GM18907 (cell line): ENCODE measurements around the gene PRSS2.
"Not testable (repeated sequence)": the region's sequence is repeated elsewhere in the genome, so short reads cannot be mapped to it uniquely, and the experiment has no call there.

ENCODE experiments used
- ATAC-seq: cut with Tn5 transposase; IDR thresholded peaks from one replicate; pipeline ENCODE4 v1.9.1; 2021; ENCODE audit warnings: mild to moderate bottlenecking, moderate library complexity; ENCODE audit not compliant: unreplicated experiment

Gene PRSS2

DNA sequence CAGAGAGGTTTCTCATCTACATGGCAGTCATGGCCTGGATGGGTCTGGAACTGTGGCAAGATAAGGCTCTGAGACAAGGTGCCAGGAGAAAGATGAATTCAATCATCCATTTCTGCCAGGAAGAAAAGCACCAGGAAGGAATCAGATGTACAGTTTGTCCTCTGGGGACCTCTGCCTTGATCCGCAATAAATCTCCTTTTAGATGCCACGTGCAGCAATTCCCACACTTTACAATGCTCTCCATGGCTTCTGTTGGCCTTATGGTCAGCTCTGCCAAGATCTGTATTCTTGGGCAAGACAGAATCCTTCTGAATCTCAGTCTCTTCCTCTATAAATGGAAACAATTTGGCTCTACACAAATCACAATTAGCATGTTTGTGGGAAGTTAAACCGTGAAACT is 12.5 kb upstream of the PRSS2 start:
- ATAC-seq: not testable (repeated sequence)

DNA sequence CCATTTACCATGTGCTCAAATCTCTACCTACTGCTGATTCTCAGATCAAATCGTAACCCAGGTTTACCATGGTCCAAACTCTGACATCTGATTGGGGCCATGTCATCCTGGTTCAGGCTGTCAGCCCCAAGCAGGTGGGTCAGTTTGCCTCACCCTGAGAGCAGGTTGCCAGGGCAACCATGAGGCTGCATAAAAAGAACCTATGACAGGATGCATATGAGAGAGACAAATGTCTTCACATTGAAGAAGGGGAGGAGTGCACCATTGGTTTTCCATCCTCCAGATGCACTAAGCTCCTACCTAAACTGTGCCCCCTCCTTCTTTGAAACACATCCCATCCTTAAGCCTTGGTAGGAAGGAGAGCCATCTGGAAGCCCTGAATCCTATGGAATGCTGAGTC is 11.3 kb upstream of the PRSS2 start:
- no peak for ATAC-seq

DNA sequence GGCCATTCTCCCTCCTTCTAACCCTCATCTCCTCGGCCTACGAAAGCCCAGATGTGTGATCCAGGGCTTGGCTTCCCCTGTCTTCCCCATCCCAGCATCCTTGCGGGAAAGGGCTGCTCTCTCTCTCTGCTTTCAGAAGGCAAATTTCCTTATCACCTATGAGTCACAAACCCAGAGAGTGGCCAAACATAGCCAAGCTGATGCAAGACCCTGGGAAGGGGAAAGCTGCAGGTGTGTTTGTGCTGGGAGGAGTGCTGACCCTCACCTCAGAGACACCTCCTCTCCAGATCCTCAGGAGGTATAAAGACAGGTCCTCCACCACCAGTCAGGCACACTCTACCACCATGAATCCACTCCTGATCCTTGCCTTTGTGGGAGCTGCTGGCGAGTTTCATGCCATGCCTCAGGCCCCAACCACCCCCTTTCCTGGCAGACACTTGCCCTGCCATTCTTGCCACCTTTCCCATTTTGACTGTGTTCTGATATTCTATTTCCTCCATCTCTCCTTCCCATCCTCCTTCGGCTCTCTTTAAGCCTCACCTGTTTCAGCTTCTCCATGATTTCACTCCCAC is 10.6 kb upstream of the PRSS2 start:
- no peak for ATAC-seq

DNA sequence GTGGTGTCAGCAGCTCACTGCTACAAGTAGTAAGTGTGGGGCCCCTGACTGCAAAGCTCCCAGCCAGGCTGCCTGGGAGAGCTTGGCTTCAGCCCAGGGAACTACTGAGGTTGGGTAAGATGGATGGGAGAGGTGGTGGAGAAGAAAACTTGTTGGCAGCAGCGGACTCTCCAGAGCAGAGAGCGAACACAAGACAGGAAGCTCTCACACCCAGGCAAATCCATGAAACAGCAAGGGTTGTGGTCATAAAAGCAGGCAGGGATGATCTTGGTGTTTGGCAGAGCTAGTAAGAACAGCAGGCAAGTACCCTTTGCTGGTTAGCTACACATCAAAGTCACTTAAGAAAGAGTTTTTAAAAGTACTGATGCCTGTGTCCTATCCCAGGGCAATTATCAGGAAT is 9.2 kb upstream of the PRSS2 start:
- ATAC-seq: not testable (repeated sequence)

DNA sequence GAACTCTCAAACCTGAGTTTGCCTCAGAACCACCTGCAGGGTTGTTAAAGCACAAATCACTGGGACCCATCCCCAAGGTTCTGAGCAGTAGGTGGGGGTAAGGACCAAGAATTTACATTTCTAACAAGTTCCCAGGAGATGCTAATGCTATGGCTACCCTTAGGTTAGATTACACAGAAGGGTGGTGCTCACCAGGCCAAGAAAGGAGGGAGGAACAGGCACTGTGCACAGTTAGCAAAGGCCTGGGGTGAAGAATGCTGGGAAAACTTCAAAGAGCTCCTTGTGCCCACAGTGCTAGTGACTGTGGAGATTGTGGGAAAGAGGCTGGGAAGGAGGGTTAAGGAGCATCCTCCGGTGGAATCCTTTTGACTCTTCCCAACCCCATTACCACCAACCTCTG is 8.7 kb upstream of the PRSS2 start:
- no peak for ATAC-seq

DNA sequence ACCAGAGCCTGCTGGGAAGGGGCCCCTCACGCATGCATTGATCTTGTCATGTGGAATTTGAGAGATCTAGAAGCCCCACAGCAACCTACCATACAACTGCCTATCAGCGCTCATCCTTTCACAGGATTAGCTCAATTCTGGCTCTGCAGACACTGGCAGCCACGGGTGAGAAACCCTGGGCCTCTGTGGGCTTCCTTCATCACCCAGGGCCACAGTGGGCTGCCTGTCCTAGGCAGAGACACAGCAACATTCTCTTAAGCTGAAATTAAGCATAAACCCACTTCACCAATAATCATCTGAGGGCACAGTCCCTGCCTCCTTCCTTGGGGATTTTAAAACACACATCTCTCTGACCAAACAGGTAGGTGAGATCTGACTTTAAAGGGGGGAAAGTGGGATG is 3.3 kb upstream of the PRSS2 start:
- ATAC-seq: no peak

DNA sequence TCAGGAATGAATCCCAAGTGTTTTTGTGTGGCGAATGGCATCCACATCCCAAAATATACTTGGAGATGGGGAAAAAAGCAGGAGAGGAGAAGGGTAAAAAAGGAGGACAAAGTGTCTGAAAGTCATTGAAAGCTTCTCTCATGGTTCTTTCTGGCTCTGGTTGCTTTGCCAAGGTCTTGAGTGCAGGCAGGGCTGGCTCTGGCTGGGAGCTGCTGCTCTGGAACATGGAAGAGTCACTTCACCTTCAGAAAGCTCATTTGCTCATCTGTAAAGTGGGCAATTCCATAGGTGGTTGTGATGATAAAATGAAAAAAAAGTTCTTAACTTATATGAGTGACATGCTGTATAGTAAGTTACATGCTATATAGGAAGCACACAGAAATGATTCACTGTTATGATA is 2.9 kb upstream of the PRSS2 start:
- ATAC-seq: no peak

DNA sequence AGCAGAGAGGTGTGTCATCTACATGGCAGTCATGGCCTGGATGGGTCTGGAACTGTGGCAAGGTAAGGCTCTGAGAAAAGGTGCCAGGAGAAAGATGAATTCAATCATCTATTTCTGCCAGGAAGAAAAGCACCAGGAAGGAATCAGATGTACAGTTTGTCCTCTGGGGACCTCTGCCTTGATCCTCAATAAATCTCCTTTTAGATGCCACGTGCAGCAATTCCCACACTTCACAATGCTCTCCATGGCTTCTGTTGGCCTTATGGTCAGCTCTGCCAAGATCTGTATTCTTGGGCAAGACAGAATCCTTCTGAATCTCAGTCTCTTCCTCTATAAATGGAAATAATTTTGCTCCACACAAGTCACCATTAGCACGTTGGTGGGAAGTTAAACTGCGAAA is 1.9 kb upstream of the PRSS2 start:
- not testable (repeated sequence) for ATAC-seq

DNA sequence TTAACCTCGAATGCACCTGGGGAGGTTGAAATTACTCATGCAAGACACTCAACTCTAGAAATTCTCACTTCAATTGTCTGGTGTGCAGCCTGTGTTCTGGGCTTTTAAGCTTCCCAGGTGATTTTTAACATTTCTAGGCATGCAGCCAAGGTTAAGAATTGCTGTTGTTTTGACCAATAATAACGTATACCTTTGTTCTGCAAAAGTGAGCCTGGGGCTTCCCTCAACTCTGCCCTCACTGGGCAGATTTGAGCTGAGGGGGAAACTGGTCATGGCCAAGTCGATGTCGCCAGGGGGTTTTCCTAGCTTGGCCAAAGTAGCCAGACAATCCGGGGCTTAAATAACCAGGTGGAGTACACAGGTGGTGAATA is 568 bp downstream of the PRSS2 start:
- ATAC-seq: peak; percentile 71

DNA sequence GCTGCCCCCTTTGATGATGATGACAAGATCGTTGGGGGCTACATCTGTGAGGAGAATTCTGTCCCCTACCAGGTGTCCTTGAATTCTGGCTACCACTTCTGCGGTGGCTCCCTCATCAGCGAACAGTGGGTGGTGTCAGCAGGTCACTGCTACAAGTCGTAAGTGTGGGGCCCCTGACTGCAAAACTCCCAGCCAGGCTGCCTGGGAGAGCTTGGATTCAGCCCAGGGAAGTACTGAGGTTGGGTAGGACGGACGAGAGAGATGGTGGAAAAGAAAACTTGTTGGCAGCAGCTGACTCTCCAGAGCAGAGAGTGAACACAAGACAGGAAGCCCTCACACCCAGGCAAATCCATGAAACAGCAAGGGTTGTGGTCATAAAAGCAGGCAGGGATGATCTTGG is 1.3 kb downstream of the PRSS2 start:
- no peak for ATAC-seq

DNA sequence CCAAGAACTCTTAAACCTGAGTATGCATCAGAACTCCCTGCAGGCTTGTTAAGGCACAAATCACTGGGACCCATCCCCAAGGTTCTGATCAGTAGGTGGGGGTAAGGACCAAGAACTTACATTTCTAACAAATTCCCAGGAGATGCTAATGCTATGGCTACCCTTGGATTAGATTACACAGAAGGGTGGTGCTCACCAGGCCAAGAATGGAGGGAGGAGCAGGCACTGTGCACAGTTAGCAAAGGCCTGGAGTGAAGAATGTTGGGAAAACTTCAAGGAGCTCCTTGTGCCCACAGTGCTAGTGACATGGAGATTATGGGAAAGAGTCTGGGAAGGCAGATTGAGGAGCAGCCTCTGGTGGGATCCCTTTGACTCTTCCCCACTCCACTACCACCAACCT is 1.9 kb downstream of the PRSS2 start:
- no peak for ATAC-seq

DNA sequence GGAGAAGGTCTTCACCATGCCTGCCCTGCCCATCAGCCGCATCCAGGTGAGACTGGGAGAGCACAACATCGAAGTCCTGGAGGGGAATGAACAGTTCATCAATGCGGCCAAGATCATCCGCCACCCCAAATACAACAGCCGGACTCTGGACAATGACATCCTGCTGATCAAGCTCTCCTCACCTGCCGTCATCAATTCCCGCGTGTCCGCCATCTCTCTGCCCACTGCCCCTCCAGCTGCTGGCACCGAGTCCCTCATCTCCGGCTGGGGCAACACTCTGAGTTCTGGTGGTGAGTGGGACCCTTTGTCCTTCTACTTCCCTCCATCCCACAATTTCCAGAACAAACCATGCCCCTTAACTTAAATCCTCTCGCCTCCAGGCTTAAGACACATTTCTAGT is 2.5 kb downstream of the PRSS2 start:
- ATAC-seq: no peak

DNA sequence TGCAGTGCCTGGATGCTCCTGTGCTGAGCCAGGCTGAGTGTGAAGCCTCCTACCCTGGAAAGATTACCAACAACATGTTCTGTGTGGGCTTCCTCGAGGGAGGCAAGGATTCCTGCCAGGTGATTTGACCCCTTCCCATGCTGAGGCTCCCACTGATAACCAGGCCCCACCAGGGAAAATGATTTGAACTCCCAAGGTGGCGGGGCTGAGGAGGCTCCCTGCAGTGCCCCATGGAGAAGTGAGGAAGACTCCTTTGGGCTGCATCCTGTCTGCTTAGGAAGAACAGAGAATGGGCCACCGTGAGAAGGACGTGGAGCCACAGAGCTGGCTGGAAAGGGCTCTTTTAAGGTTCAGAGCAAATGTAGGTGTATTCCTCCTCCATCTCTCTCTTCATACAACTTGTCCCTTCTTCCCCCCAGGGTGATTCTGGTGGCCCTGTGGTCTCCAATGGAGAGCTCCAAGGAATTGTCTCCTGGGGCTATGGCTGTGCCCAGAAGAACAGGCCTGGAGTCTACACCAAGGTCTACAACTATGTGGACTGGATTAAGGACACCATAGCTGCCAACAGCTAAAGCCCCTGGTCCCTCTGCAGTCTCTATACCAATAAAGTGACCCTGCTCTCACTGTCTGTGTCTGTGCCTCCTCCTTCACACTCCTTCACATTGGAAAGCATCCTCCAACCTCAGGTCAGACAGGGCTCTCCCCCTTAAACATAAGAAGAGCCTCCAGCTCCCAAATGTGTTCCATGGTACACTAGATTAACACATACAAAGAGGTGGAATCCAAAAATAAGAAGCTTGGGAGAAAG is 3.4 kb downstream of the PRSS2 start:
- no peak for ATAC-seq

DNA sequence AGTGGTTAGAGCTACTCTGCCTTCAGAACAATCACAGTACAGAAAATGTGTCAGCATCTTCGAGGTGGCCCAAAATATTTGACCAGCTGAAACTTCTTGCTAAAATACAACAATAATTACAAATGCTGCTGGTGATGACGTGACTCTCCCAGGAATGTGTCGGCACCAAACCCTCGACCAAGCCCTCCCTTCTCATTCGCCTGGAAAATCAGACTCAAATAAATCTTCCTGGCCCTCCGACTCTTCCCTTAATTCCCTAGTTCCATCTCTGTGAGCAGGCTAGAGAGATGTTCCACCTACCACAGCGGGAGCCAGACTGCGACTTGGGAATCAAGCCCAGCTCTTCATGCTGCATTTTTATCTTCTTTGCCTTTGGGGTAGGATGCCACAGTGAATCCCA is 4.1 kb downstream of the PRSS2 start:
- no peak for ATAC-seq

DNA sequence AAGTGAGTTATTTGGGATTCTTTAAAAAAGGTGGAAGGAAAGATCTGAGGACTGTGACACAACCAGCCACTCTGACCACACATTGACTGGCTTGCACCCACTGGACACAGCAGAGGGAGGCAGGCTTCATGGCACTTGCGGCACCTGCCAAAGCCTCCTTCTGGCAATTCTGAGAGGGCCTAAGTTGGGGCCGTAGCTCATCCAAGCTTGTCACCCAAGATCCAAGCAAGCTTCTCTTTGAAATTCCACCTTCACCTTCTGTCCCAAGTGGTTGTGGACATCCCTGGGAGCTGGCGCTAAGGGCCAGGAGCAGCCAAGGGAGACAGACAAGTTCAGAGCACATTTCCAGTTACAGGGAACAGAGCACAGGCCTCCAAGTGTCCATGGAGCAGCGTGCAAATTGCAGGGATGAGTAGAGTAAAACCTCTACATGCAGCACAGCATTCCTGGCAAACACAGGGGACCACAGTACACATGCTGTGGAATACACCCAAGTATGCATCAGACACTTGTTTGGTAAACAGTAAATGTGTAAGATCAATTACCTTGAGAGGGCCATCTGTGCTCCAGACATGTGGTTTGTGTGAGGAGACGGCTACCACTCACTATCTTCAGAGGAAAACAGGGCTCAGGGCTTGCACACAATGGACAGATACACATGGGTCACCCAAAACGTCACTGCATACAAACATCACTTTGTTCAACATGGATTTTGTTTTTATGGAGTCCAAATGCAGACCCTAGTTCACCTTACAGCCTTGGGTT is 4.8 kb downstream of the PRSS2 start:
- ATAC-seq: not testable (repeated sequence)

DNA sequence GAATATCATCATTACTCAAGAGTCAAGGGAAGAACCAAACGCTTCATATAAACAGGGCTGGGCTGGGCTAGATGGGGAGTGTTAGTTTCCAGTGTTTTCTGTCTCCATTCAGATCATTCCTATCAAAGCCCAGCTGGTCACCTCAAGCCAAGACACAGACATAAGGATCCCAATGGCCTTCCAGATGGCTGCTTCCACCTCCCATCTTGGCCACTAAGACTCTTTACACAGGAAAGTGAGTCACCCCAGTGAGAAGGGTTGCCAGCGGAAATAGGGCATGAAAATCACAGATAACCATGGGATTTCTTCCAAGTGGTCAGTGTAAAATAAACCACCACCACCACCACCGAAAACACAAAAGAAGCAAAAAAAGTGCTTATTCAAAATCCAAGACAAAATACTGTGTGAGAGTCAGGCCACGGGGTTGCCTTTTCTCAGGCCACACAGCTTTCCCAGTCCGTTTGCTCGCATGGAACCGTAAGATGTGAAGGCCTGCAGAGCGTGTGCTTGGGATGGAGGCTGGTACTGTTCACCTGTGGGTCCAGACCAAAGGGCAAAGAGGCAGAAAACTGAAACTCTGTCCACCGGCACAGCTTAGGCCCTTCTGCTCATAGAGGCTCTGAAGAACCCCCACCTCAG is 5.6 kb downstream of the PRSS2 start:
- ATAC-seq: no peak

DNA sequence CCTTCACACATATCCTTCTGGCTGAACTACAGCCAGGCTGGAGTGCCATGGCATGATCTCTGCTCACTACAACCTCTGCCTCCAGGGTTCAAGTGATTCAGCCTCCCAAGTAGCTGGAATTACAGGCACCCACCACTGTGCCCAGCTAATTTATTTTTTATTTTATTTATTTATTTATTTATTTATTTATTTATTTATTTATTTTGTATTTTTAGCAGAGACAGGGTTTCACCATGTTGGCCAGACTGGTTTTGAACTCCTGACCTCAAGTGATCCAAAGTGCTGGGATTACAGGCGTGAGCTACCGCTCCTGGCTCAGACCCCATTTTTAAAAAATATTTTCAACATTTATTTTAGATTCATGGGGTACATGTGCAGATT is 6.1 kb downstream of the PRSS2 start:
- not testable (repeated sequence) for ATAC-seq

DNA sequence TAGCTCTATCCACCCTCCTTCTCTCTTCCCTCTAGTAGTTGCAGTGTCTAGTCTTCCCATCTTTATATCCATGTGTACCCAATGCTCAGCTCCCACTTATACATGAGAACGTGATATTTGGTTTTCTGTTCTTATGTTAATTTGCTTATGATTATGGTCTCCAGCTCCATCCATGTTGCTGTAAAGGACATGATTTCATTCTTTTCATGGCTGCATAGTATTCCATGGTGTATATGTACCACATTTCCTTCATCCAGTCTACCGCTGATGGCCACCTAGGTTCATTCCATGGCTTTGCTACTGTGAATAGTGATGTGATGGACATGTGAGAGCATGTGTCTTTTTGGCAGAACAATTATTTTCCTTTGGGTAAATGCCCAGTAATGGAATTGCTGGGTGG is 6.5 kb downstream of the PRSS2 start:
- no peak for ATAC-seq

DNA sequence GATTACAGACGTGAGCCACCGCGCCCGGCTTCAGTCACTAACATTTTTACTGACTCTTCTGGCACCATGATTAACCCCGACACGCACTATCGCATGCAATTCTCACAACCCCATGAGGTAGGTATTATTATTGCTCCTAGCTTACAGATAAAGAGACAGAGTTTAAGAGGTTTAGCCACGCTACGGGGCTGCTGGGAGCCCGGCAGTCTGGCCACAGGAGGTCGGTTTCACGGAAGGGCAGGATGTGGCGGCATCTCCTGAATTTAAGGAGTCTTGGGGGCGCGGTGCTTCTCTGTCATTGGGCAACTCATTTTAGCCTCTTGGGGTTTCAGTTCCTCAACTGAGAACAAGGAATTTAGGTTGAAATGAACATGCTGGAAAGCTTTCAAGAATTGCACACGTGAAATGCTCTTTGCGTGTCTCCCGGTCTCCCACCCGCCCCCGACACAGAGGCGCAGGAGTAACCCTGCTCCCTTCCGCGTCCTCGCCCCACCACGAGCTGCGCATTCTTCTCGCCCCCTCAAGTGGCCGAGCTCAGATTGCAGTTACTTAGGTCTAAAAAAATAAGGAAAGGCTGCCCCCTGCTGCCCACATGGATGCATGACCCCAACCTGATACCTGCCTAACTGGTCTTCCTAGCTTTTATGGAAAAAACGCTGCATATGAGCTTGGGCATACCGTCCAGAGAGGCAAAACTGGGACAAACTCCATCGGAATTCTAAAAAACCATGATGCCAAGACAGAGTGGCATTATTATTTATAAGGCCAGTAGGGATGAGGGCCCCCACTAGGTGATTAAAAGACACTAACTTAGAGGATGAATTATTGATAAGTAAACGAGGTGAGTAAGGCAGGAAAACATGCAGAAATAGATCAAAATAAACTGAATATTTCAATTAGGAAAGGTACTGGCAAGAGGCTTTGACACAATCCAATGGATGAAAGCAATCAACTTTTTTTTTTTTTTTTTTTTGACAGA is 12.4 kb downstream of the PRSS2 start:
- ATAC-seq: peak; percentile 94

DNA sequence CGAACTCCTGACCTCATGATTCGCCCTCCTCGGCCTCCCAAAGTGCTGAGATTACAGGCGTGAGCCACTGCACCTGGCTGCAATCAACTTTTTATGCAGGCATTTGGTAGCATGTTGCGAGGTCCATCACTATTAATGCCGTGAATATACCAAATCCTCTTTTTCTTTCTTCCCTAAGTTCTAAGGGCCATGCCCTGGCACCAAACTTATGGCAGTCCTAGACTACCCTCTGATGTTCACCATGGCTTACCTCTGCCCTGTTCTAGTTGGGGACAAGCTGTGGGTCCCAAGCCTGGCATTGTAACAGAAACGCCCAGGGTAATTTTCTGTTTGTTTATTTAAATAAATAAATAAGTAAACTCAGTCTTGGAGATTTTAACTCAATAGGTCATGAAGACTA is 13.3 kb downstream of the PRSS2 start:
- no peak for ATAC-seq

DNA sequence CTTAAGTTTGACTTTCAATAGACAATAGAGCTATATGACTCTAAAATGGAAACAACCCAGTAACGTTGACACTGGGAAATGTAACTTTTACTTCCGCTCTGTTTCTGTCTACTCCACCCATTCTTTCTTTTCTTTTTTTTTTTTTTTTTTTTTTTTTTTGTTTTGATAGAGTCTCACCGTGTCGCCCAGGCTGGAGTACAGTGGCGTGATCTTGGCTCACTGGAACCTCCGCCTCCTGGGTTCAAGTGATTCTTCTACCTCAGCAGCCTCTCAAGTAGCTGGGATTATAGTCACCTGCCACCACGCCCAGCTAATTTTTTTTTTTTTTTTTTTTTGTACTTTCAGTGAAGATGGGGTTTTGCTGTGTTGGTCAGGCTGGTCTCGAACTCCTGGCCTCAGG is 13.9 kb downstream of the PRSS2 start:
- no peak for ATAC-seq
